ENCODE measurements around the gene SLC17A1. TPM values are rescaled to one million over a fixed set of nuclear protein-coding genes. Genes with fewer than 3 reads are reported as not detected.

SLC17A1 gene
- polyA plus RNA-seq, 1 donor (not counting 4 experiments of a cell fraction or from before 2014, with no cell fraction given): not detected

- Histone ChIP-seq H3K4me1 (ENCODE audit: control insufficient read depth, extremely low read depth, insufficient read depth, low read length) (no peaks in the 10 kb centered on the region), H3K27me3 (ENCODE audit: control insufficient read depth, extremely low read depth, insufficient read depth, low read length) (no peaks in the 10 kb centered on the region), H3K4me2 (ENCODE audit: control insufficient read depth, extremely low read depth, insufficient read depth, low read depth, low read length) (no peak overlapping the region), H2AFZ (ENCODE audit: control insufficient read depth, low read length) (no peak overlapping the region), H3K79me2 (ENCODE audit: control insufficient read depth, insufficient read depth, low read length) (no peaks in the 10 kb centered on the region), H3K9me1 (ENCODE audit: control insufficient read depth, extremely low read depth, insufficient read depth, low read length) (no peaks in the 10 kb centered on the region), H3K27ac (ENCODE audit: control insufficient read depth, insufficient read depth, low read length) (no peak overlapping the region), H3K9ac (ENCODE audit: control insufficient read depth, extremely low read depth, insufficient read depth, low read length) (no peak overlapping the region), H3K9me3 (ENCODE audit: control insufficient read depth, low read depth, low read length) (no peaks in the 10 kb centered on the region), H3K36me3 (ENCODE audit: control insufficient read depth in 2 of 2, extremely low read depth in 1 of 2, insufficient read depth in 2 of 2, low read length in 2 of 2) (no peaks in the 10 kb centered on the region), H3K4me3 (ENCODE audit: control insufficient read depth in 2 of 3, extremely low read depth in 1 of 3, insufficient read depth in 2 of 3, low read depth in 1 of 3, low read length in 3 of 3) (no peak overlapping the region), H4K20me1 (ENCODE audit: control insufficient read depth, extremely low read depth, insufficient read depth, low read length) (no peaks in the 10 kb centered on the region)
- DNase-seq (ENCODE audit: low read depth, low spot score) (no peak), FAIRE-seq (no peak)
- TF ChIP-seq EZH2 (IDR thresholded peaks at IDR 0.05; ENCODE audit: low read length) (no peak), CTCF (optimal IDR thresholded peaks at IDR 0.05 in 1 of 3, IDR thresholded peaks at IDR 0.05 in 1 of 3, conservative IDR thresholded peaks at IDR 0.05 in 1 of 3; ENCODE audit: extremely low read depth in 1 of 3, insufficient read depth in 2 of 3, low read length in 3 of 3) (no peak)
- dilution Hi-C loops (cut with MboI; ENCODE audit: extremely low pct_ligation_motif_present, low sequenced_read_pairs): no loop called here
Observed at GRCh38 chr6:25842526-25842925, 10.7 kb upstream of the SLC17A1 start.

GRCh38 chr6:25835442-25836283 lies 3.8 kb upstream of the SLC17A1 start:
- dilution Hi-C loops (cut with MboI; ENCODE audit: extremely low pct_ligation_motif_present, low sequenced_read_pairs): no loop called here
- DNase-seq (ENCODE audit: low read depth, low spot score) (no peak), FAIRE-seq (no peak)
- no peak for TF ChIP-seq CTCF (optimal IDR thresholded peaks at IDR 0.05 in 1 of 3, IDR thresholded peaks at IDR 0.05 in 1 of 3, conservative IDR thresholded peaks at IDR 0.05 in 1 of 3; ENCODE audit: extremely low read depth in 1 of 3, insufficient read depth in 2 of 3, low read length in 3 of 3)
- TF ChIP-seq EZH2 (IDR thresholded peaks at IDR 0.05; ENCODE audit: low read length): no peak
- no peaks in the 10 kb centered on the region for H4K20me1 ChIP-seq (ENCODE audit: control insufficient read depth, extremely low read depth, insufficient read depth, low read length)
- H3K79me2 ChIP-seq (ENCODE audit: control insufficient read depth, insufficient read depth, low read length): no peaks in the 10 kb centered on the region
- no peak overlapping the region for H3K27ac ChIP-seq (ENCODE audit: control insufficient read depth, insufficient read depth, low read length)
- H3K9me1 ChIP-seq (ENCODE audit: control insufficient read depth, extremely low read depth, insufficient read depth, low read length): no peaks in the 10 kb centered on the region
- H3K4me2 ChIP-seq (ENCODE audit: control insufficient read depth, extremely low read depth, insufficient read depth, low read depth, low read length): no peak overlapping the region
- H2AFZ ChIP-seq (ENCODE audit: control insufficient read depth, low read length): no peak overlapping the region
- no peak overlapping the region for H3K9ac ChIP-seq (ENCODE audit: control insufficient read depth, extremely low read depth, insufficient read depth, low read length)
- no peaks in the 10 kb centered on the region for H3K9me3 ChIP-seq (ENCODE audit: control insufficient read depth, low read depth, low read length)
- H3K27me3 ChIP-seq (ENCODE audit: control insufficient read depth, extremely low read depth, insufficient read depth, low read length): no peaks in the 10 kb centered on the region
- H3K36me3 ChIP-seq (ENCODE audit: control insufficient read depth in 2 of 2, extremely low read depth in 1 of 2, insufficient read depth in 2 of 2, low read length in 2 of 2): no peaks in the 10 kb centered on the region
- no peaks in the 10 kb centered on the region for H3K4me1 ChIP-seq (ENCODE audit: control insufficient read depth, extremely low read depth, insufficient read depth, low read length)
- H3K4me3 ChIP-seq (ENCODE audit: control insufficient read depth in 2 of 3, extremely low read depth in 1 of 3, insufficient read depth in 2 of 3, low read depth in 1 of 3, low read length in 3 of 3): no peak overlapping the region

All from keratinocyte (primary cell).